ENCODE measurements around the gene ITPK1.

The ITPK1 gene

GRCh38 chr14:92892589-92892988, 223.1 kb downstream of the ITPK1 start:
- no peak for DNase-seq (ENCODE audit: extremely low spot score)
- POLR2A ChIA-PET = no interaction called here
- no peak for TF ChIP-seq CTCF (IDR thresholded peaks at IDR 0.05; ENCODE audit: control extremely low read depth, extremely low read depth, low read depth, missing control alignments)
- CTCF ChIA-PET = no interaction called here

- no peak for DNase-seq (ENCODE audit: extremely low spot score)
- CTCF ChIA-PET = no interaction called here
These were observed 224.7 kb downstream of the ITPK1 start for GRCh38 chr14:92890830-92891588.

GRCh38 chr14:92888896-92889295, 226.8 kb downstream of the ITPK1 start:
- POLR2A ChIA-PET = interaction anchor here (0.6 kb wide), 1 partner anchor 263 kb away, joined by 4 read pairs; no protein-coding TSS in a partner anchor
- no peak for TF ChIP-seq CTCF (IDR thresholded peaks at IDR 0.05; ENCODE audit: control extremely low read depth, extremely low read depth, low read depth, missing control alignments)
- CTCF ChIA-PET = no interaction called here
- DNase-seq (ENCODE audit: extremely low spot score) = no peak

More at GRCh38 chr14:92890830-92891588, 224.7 kb downstream of the ITPK1 start:
- TF ChIP-seq CTCF (IDR thresholded peaks at IDR 0.05; ENCODE audit: control extremely low read depth, extremely low read depth, low read depth, missing control alignments) = no peak
- POLR2A ChIA-PET = no interaction called here

GRCh38 chr14:92887157-92887556, 228.6 kb downstream of the ITPK1 start:
- no peak for TF ChIP-seq CTCF (IDR thresholded peaks at IDR 0.05; ENCODE audit: control extremely low read depth, extremely low read depth, low read depth, missing control alignments)
- ChIA-PET CTCF (interaction anchor here (1.2 kb wide), 1 partner anchor 9 kb away, joined by 3 read pairs; no protein-coding TSS in a partner anchor), POLR2A (no interaction called here)

More at GRCh38 chr14:92887157-92887556, 228.6 kb downstream of the ITPK1 start:
- no peak for DNase-seq (ENCODE audit: extremely low spot score)
